Colon (tissue), 2 donors: ENCODE results near the gene SNX25.
"Not testable (repeated sequence)": the region's sequence is repeated elsewhere in the genome, so short reads cannot be mapped to it uniquely, and the experiment has no call there.

Source experiments
- FAIRE-seq: peaks from 2 replicates; lab custom pipeline; 2012; peaks lifted over from hg19 to GRCh38; lab: Jason Lieb, UNC
- donor health status: control.
- donor health status: control.

Gene SNX25

DNA sequence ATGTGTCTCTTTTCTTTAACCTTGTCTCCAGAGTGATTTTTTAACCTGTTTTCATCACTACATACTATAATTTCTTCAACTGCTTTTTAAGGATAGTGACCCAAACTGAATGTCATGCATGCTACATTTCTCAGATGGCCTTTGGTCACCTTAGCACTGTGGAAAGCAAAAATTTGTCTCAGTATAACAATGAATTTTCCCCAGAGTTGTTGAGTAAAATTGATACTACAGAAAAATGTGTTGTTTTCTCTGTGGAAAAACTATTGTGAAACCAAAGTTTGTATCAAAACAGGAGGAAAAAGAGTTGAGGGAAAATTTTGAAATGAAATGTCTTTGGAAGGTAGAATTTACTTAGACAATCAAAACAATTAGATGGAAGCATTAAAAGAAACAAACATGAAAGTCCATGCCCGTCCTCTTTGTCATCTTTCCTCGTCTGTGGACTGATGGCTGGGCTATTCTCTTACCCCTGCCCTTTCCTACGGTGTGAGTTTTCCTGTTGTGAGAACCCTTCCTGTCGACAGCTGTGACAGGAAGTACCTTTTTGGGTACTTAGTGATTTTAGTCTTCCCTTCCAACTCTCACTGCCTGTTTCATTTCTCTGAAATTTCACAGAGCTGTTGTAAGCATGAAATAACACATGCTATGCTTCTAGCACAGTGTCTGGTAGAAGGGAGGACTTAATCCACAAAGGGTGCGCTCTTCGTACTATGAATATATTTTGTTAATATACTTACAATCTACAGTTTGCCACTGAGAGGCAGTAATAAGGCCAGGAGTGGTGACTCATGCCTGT lies 135.5 kb downstream of the SNX25 start:
- FAIRE-seq = no peak

DNA sequence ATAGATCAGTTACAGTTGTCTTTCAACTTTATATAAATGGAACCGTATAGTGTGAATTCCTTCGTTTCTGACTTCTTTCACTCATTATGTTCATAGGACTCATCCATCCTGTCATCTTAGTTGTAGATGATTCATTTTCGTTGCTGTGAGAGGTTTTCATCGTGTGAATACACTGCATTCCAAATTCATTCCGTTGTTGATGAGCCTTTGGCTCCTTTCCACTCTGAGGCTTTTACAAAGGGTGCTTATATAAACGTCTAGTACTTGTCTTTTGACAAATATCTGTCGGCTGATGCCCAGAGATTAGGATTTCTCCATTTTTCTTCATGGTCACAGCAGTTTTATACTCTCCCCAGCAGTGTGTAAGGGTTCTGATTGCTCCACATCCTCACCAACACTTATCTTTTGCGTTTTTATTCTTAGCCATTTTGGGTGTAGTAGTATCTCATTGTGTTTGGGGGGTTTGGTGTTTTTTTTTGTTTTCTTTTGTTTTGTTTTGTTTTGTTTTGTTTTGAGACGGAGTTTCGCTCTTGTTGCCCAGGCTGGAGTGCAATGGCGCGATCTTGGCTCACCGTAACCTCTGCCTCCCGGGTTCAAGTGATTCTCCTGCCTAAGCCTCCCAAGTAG lies 137.7 kb downstream of the SNX25 start:
- no peak for FAIRE-seq

- no peak for FAIRE-seq
Observed at GRCh38 chr4:185351691-185352090, 142.3 kb downstream of the SNX25 start.

GRCh38 chr4:185352202-185352601 lies 142.8 kb downstream of the SNX25 start:
- FAIRE-seq = no peak

- FAIRE-seq = no peak
Observed at GRCh38 chr4:185352741-185353140, 143.3 kb downstream of the SNX25 start.

DNA sequence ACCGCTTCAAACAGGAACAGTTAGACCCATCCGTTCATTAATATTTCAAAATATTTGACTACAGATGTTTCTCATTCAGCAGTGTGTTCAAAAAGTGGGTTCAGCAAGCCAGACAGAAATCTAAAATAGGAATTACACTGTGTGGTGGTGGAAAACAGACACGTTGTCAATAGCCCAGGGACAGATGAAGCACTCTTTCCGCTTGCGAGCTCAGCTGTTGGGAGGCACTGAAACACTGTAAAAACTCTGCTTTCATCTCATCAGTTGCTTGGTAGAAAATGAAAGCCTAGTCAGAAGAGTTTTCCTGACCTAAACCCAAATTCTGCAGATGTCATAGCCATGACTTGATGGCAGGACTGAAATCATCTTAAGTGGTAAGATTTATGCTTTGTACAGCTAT lies 147.8 kb downstream of the SNX25 start:
- FAIRE-seq = no peak

GRCh38 chr4:185357733-185358440 lies 148.5 kb downstream of the SNX25 start:
- no peak for FAIRE-seq

DNA sequence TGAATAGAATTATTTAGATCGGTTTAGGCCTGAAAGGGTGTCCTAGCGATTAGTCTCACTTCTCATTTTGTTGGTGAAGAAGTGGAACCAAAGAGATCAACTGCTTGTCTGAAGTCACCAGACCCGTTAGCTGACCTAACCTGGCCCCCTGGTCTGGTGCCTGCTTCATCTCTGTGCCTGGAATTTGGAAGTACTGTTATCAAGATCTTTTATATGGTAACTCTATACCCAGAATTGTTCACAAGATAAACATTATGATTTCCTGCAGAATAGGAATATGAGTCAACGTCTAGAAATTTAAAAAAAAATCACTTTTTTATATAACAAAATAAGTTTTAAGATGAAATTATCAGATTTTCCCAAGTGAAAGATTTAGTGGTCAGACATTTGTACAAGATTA lies 149.1 kb downstream of the SNX25 start:
- no peak for FAIRE-seq

GRCh38 chr4:185358959-185359358 lies 149.6 kb downstream of the SNX25 start:
- no peak for FAIRE-seq

- no peak for FAIRE-seq
Observed at GRCh38 chr4:185359767-185360446, 150.5 kb downstream of the SNX25 start.

DNA sequence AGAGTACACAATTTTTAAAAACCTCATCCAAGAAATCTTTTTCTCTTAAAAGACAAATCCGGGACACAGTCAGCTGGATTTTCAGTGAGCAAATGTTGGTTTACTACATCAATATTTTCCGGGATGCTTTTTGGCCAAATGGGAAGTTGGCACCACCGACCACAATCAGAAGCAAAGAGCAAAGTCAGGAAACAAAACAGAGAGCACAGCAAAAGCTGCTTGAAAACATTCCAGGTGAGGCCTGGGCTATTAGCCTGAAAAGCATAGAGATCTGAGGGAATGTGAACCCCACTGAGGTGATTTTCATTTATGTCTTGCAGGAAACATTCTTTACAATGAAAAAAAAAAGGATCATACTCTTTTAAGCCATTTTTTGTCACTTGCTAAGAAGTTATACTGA lies 152.5 kb downstream of the SNX25 start:
- FAIRE-seq = no peak

DNA sequence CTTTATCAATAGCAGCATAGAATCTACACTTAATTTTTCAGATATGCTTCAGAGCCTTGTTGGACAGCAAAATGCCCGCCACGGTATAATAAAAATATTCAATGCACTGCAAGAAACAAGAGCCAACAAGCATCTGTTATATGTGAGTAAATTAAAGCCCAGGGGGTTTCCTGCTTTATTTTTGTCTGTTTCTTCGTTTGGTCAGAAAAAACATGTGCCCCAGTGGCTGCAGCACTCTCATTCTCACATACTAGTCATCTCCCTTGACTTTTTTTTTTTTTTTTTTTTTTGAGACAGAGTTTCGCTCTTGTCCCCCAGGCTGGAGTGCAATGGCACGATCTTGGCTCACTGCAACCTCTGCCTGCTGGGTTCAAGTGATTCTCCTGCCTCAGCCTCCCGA lies 153.2 kb downstream of the SNX25 start:
- not testable (repeated sequence) for FAIRE-seq

DNA sequence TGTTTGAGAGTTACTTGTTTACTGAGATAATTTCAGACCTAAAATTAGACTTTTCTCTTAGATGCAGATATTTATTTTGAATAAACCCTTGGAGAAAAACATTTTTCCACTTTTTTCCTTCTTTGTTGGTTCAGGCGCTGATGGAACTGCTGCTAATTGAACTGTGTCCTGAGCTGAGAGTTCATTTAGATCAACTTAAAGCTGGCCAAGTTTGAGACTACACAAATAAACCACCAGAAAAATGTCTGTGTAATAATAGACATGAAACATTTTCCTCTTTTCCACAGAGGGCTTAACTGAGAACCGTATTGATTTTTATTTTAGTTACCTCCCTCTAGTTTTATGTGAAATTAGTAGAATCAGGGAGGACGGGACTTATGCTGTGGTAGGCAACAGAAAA lies 153.9 kb downstream of the SNX25 start:
- no peak for FAIRE-seq

GRCh38 chr4:185364886-185365285 lies 155.5 kb downstream of the SNX25 start:
- no peak for FAIRE-seq

DNA sequence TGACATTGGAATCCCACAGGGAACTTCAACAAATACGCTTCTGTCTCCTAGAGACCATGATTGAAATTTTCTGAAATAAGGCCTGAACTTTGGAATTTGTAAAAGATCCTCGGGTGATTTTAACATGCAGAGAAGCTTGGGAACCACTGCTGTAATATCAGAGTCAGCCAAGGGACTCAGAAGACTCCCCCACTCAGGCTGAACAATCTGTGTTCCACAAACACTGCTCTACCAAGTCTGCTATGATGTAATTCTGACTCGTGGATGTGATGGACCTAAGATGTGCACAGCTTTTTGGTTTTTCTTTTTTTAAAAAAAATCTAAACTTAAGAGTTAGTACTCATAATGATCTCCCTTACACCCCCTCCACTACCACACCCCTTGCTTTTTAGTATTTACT lies 160.3 kb downstream of the SNX25 start:
- no peak for FAIRE-seq

DNA sequence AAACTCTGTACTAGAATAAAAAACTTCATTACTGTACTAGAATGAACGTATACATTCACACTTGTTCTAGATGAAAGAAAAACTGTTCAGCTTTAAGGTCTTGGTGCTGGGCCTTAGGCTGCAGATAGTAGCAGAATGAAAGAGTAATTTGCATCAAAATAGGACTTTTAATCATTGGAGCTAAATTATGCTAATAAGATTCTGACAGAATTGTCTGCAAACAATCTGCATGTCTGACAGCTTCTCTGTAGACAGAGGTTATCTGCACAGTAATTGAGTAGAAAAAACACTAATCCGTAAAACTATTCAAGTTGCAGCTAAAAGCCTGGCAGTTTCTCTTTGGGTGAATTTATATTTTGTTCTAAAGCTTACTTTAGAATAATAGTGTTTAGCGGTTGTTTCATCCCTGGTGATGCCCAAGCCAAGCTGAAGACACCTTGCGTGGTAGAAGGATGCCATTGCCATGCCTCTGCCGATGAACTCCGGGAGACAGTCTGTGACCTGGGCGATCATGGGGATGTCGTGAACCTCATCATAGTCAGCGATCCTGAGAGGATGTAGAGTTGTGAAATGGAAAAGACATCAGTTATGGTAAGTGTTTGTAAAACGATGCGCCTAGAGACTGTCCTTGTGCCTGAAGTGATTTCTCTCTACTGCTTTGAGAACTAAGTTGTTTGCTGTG lies 161.0 kb downstream of the SNX25 start:
- no peak for FAIRE-seq

GRCh38 chr4:185371702-185372101 lies 162.3 kb downstream of the SNX25 start:
- no peak for FAIRE-seq

DNA sequence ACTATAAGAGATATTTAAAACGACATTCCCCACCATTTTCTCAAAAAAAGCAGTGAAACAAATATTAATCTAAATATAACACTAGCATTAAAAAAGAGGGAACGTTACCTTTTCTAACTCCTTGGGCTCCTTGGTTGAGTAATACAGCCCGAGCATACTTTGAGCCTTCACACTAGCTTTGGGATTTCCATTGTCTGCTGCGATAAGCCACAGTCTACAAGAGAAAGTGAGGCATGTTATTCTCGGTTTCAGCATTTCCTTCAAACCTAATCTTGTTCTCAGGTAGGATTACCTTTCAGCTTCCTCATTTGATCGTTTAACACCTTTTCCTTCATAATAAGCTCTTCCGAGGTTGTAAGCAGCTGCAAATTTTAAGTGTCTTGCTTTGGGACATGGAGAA lies 164.6 kb downstream of the SNX25 start:
- FAIRE-seq = no peak

DNA sequence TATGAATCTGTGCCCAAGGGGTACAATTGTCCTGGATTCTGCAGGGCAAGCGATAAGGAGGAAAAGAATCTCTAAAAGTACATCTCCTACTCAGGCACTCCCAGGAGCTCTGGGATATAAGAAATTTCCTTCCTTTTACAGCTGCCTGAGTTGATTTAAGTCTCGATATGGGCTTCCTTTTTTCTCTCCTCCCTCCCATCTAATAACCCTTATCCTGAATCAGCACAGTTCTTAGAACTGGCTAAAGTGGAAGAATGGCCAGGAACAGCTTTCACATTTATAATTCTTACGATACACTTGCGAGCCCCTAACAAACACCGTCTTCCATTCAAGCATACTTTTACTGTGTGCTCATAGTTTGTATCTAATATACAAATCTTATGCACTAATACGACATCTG lies 165.2 kb downstream of the SNX25 start:
- no peak for FAIRE-seq

DNA sequence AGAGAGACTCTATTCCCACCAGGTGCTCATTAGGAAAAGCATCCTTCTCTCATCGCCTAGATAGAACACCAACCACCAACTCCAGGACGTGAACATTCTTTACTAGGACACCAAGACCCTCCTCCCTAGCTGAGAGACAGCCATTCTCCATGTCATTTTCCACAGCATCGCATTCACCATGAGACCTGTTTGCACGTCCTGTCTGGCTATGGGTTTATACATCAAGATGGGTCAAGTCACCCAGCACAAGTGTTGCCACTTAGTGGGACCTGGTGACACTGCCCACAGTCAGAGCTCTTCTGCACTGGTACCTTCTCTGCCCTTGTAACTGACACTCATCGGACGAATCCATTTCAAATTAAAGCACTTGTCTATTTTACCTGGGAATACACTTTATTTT lies 168.9 kb downstream of the SNX25 start:
- no peak for FAIRE-seq

DNA sequence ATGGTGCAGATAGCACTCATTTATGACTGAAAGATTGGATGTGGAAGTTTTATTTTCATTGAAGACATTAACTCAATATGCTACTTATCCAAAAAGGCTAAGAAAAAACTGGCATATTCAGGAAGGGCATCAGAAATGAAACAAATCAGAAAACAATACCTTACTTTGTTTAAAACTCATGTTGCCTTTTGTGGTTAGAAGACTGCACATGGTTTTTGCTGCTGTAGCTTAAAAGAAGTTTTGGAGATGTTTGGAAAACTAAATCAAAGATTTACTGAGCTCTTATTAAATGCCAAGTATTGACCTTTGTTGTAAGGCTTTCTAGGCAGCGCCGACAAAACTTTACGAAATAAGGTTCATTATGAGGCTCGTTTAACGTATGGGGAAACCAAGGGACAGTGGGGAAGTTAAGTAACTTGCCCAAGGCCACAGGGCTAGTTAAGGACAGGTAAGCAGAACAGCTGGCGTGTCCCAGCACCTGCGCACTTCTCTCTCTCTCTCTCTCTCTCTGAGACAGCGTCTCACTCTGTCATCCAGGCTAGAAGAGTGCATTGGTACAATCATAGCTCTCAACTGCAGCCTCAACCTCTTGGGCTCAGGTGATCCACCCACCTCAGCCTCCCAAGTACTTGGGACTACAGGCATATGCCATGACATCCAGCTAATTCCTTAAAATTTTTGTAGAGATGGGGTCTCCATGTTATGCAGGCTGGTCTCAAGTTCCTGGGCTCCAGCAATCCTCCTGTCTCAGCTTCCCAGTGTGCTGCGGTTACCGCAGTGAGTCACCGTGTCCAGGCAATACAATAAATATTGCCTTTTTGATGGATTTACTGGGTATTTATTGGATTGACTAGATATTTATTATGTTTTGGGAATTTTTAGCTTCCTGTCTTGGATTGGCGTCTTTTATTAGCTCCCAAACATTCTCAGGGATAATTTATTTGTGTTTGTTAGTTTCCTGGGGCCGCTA lies 170.2 kb downstream of the SNX25 start:
- no peak for FAIRE-seq
